ENCODE results near the gene NCAM2.

Gene NCAM2

DNA sequence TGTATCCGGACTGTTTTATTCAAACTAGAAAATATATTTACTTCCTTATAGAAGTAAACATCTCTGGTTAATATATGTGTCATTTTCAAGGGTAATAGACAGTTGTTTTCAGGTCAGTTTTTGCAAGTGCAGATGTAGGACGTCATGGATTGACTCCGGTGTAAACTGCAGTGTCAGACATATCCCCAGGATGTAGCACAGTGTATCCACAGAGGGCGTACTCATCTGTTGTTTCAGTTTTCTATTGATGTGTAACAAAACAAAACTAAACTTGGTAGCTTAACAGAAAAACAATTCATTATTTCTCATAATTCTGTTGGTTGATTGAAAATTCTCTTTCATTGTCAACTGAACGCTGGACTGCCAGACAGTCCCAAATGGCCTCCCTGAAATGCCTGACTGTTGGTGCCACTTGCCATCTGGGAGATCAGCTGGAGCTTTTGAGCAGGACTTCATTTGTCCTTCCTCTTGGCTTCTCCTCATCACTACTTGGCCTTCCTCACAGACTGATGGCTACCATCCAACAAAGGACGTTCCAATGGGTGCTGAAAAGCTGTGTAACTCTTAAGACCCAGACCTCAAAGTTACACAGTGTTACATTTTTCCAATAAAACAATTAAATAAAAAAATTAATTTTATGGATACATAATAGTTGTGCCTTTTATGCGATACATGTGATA is 181.6 kb downstream of the NCAM2 start:
- Histone ChIP-seq H3K4me1 (ENCODE audit: control insufficient read depth, insufficient read depth, low read length) (no peaks in the 10 kb centered on the region), H3K27ac (ENCODE audit: extremely low read depth, low read depth, low read length) (no peak overlapping the region), H3K36me3 (ENCODE audit: control insufficient read depth in 2 of 2, insufficient read depth in 1 of 2, low read length in 2 of 2) (no peaks in the 10 kb centered on the region), H3K9me3 (ENCODE audit: control insufficient read depth, insufficient read depth, low read depth, low read length) (no peaks in the 10 kb centered on the region), H3K4me3 (ENCODE audit: low read depth, low read length) (no peak overlapping the region)
- CTCF ChIA-PET: no interaction called here
- TF ChIP-seq OSR2 (tag by site-specific recombination; IDR thresholded peaks at IDR 0.05): no peak
- TF ChIP-seq ZIC2 (tag by site-specific recombination; IDR thresholded peaks at IDR 0.05): no peak
- no peak for TF ChIP-seq ZNF140 (tag by site-specific recombination; IDR thresholded peaks at IDR 0.05)
- no peak for TF ChIP-seq HOXA7 (CRISPR knock-in tag; IDR thresholded peaks at IDR 0.05; ENCODE audit: borderline replicate concordance)
- no peak for TF ChIP-seq ZNF473 (tag by site-specific recombination; IDR thresholded peaks at IDR 0.05)
- no peak for TF ChIP-seq BCL11A (tag by site-specific recombination; IDR thresholded peaks at IDR 0.05; ENCODE audit: low read depth)
- no peak for TF ChIP-seq PRDM1 (tag by site-specific recombination; IDR thresholded peaks at IDR 0.05)
- TF ChIP-seq GLI2 (tag by site-specific recombination; IDR thresholded peaks at IDR 0.05; ENCODE audit: borderline replicate concordance, low read depth): no peak
- TF ChIP-seq ZNF529 (tag by site-specific recombination; IDR thresholded peaks at IDR 0.05; ENCODE audit: insufficient replicate concordance): no peak
- TF ChIP-seq, protein P1, sequence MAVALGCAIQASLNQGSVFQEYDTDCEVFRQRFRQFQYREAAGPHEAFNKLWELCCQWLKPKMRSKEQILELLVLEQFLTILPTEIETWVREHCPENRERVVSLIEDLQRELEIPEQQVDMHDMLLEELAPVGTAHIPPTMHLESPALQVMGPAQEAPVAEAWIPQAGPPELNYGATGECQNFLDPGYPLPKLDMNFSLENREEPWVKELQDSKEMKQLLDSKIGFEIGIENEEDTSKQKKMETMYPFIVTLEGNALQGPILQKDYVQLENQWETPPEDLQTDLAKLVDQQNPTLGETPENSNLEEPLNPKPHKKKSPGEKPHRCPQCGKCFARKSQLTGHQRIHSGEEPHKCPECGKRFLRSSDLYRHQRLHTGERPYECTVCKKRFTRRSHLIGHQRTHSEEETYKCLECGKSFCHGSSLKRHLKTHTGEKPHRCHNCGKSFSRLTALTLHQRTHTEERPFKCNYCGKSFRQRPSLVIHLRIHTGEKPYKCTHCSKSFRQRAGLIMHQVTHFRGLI (tag by site-specific recombination; IDR thresholded peaks at IDR 0.05): no peak
- TF ChIP-seq, protein P2, sequence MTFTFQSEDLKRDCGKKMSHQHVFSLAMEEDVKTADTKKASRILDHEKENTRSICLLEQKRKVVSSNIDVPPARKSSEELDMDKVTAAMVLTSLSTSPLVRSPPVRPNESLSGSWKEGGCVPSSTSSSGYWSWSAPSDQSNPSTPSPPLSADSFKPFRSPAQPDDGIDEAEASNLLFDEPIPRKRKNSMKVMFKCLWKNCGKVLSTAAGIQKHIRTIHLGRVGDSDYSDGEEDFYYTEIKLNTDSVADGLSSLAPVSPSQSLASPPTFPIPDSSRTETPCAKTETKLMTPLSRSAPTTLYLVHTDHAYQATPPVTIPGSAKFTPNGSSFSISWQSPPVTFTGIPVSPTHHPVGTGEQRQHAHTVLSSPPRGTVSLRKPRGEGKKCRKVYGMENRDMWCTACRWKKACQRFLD (tag by site-specific recombination; IDR thresholded peaks at IDR 0.05): no peak
- TF ChIP-seq ZFP69B (tag by site-specific recombination; IDR thresholded peaks at IDR 0.05): no peak
- no peak for TF ChIP-seq ZNF626 (tag by site-specific recombination; IDR thresholded peaks at IDR 0.05)
- POLR2A ChIA-PET: no interaction called here

DNA sequence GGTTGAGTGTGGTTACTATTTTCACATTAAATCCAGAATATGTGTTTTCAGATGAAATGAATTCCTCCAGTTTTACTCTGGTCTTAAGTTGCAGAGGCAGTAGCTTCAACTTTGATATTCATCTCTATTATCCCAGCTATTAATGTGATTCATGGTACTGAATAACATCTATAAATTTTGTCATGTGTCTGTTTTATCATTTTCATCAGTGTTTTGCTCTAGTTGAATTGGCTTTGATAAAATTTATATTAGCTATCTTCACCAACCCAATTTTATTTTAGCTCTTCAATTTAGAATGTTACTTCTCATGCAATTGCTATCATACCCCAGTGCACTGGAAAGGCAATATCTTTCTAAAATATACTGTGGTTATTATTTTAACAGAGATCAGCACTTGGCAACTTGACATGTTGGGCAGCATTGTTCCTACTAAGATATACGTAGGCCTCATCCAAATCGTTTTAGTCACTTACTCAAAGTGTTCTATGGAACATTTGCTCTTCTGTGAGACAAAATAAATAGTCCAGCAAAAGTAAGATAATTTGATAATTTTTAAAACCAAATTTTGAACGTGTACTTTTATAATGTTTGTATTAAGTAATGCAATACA is 184.3 kb downstream of the NCAM2 start:
- CTCF ChIA-PET: interaction anchor here (0.6 kb wide), 1 partner anchor 392 kb away, joined by 3 read pairs; no protein-coding TSS in a partner anchor
- no peaks in the 10 kb centered on the region for H3K36me3 ChIP-seq (ENCODE audit: control insufficient read depth in 2 of 2, insufficient read depth in 1 of 2, low read length in 2 of 2)
- POLR2A ChIA-PET: no interaction called here
- no peaks in the 10 kb centered on the region for H3K4me1 ChIP-seq (ENCODE audit: control insufficient read depth, insufficient read depth, low read length)
- TF ChIP-seq ZNF202 (tag by site-specific recombination; IDR thresholded peaks at IDR 0.05; ENCODE audit: borderline replicate concordance): no peak
- TF ChIP-seq KLF8 (tag by site-specific recombination; IDR thresholded peaks at IDR 0.05): no peak
- H3K4me3 ChIP-seq (ENCODE audit: low read depth, low read length): no peak overlapping the region
- no peak overlapping the region for H3K27ac ChIP-seq (ENCODE audit: extremely low read depth, low read depth, low read length)
- no peaks in the 10 kb centered on the region for H3K9me3 ChIP-seq (ENCODE audit: control insufficient read depth, insufficient read depth, low read depth, low read length)

DNA sequence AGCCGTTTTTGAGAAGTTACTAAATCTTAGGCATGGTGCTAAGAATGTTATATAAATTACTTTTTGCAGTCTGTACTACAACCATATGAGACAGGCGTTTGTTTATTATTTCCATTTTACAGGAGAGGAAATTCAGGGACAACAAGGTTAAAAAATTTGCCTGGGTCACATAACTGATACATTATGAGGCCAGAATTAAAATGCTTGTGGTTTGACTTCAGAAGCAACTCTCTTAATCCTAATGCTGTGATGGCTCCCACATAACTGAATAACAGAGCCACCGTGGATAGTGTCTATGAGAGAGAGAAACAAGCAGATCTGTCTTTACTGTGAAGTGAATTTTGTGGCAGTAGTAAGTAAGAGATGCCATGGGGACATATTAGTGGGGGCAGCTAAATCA is 184.9 kb downstream of the NCAM2 start:
- H3K4me3 ChIP-seq (ENCODE audit: low read depth, low read length): no peak overlapping the region
- no peaks in the 10 kb centered on the region for H3K4me1 ChIP-seq (ENCODE audit: control insufficient read depth, insufficient read depth, low read length)
- CTCF ChIA-PET: interaction anchor here (0.6 kb wide), 1 partner anchor 392 kb away, joined by 3 read pairs; no protein-coding TSS in a partner anchor
- no peak overlapping the region for H3K27ac ChIP-seq (ENCODE audit: extremely low read depth, low read depth, low read length)
- TF ChIP-seq, protein P3, sequence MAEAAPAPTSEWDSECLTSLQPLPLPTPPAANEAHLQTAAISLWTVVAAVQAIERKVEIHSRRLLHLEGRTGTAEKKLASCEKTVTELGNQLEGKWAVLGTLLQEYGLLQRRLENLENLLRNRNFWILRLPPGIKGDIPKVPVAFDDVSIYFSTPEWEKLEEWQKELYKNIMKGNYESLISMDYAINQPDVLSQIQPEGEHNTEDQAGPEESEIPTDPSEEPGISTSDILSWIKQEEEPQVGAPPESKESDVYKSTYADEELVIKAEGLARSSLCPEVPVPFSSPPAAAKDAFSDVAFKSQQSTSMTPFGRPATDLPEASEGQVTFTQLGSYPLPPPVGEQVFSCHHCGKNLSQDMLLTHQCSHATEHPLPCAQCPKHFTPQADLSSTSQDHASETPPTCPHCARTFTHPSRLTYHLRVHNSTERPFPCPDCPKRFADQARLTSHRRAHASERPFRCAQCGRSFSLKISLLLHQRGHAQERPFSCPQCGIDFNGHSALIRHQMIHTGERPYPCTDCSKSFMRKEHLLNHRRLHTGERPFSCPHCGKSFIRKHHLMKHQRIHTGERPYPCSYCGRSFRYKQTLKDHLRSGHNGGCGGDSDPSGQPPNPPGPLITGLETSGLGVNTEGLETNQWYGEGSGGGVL (tag by site-specific recombination; IDR thresholded peaks at IDR 0.05): no peak
- TF ChIP-seq ZNF157 (tag by site-specific recombination; IDR thresholded peaks at IDR 0.05) (no peak), ZNF521 (tag by site-specific recombination; IDR thresholded peaks at IDR 0.05) (no peak), ZNF146 (tag by site-specific recombination; IDR thresholded peaks at IDR 0.05) (no peak), ZBTB20 (tag by site-specific recombination; IDR thresholded peaks at IDR 0.05) (no peak), ZNF654 (tag by site-specific recombination; IDR thresholded peaks at IDR 0.05; ENCODE audit: low read depth) (no peak), ZNF10 (tag by site-specific recombination; IDR thresholded peaks at IDR 0.05) (no peak), ZSCAN16 (tag by site-specific recombination; IDR thresholded peaks at IDR 0.05) (no peak), ZNF548 (tag by site-specific recombination; IDR thresholded peaks at IDR 0.05) (no peak), HOXA7 (CRISPR knock-in tag; IDR thresholded peaks at IDR 0.05; ENCODE audit: borderline replicate concordance) (no peak)
- TF ChIP-seq, protein P4, sequence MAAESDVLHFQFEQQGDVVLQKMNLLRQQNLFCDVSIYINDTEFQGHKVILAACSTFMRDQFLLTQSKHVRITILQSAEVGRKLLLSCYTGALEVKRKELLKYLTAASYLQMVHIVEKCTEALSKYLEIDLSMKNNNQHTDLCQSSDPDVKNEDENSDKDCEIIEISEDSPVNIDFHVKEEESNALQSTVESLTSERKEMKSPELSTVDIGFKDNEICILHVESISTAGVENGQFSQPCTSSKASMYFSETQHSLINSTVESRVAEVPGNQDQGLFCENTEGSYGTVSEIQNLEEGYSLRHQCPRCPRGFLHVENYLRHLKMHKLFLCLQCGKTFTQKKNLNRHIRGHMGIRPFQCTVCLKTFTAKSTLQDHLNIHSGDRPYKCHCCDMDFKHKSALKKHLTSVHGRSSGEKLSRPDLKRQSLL (tag by site-specific recombination; IDR thresholded peaks at IDR 0.05): no peak
- no peaks in the 10 kb centered on the region for H3K9me3 ChIP-seq (ENCODE audit: control insufficient read depth, insufficient read depth, low read depth, low read length)
- no peaks in the 10 kb centered on the region for H3K36me3 ChIP-seq (ENCODE audit: control insufficient read depth in 2 of 2, insufficient read depth in 1 of 2, low read length in 2 of 2)
- POLR2A ChIA-PET: no interaction called here
